ENCODE data around the gene BRD4. TPM values are rescaled to one million over a fixed set of nuclear protein-coding genes. Genes with fewer than 3 reads are reported as not detected.

BRD4 gene
- total RNA-seq, 2 experiments from 2014 or later = 33.6 to 143 TPM

GRCh38 chr19:15264933-15265206 is 67.5 kb downstream of the BRD4 start:
- H3K4me3 ChIP-seq (ENCODE audit: low read depth, low read length, poor library complexity, severe bottlenecking) = no peak overlapping the region
- intact Hi-C loops (cut with micrococcal nuclease; ENCODE audit: unreplicated experiment) = loop anchor here (1.0 to 5.0 kb wide), 4 partner anchors 60 to 291 kb away; no protein-coding TSS in a partner anchor
- POLR2A ChIA-PET = interaction anchor here (0.6 kb wide), 1 partner anchor 719 kb away, joined by 3 read pairs; no protein-coding TSS in a partner anchor
- H3K4me1 ChIP-seq (ENCODE audit: insufficient read depth, low read length, poor library complexity, severe bottlenecking) = no peaks in the 10 kb centered on the region
- H2AFZ ChIP-seq (ENCODE audit: low read length) = no peak overlapping the region
- DNase-seq (ENCODE audit: low spot score) = no peak
- peaks cover 34% of the 10 kb centered on the region; the same call in 1 of the 2 replicates for H3K79me2 ChIP-seq (ENCODE audit: insufficient read depth, low read depth, low read length)
- no peak overlapping the region for H3K27ac ChIP-seq (ENCODE audit: low read depth, low read length, poor library complexity, severe bottlenecking)
- no peak for TF ChIP-seq EZH2phosphoT487 (IDR thresholded peaks at IDR 0.05; ENCODE audit: borderline replicate concordance, low read depth, low read length)
- TF ChIP-seq CTCF (conservative IDR thresholded peaks at IDR 0.05; ENCODE audit: low read length) = no peak
- no peak overlapping the region for H3K4me2 ChIP-seq (ENCODE audit: low read length)
- H3K9me3 ChIP-seq (ENCODE audit: low read length) = no peaks in the 10 kb centered on the region
- peaks cover 100% of the 10 kb centered on the region for H3K36me3 ChIP-seq (ENCODE audit: insufficient read depth, low read length)
- no TSS peak for BruUV-seq (replicated peaks)
- no peaks in the 10 kb centered on the region for H3K9me2 ChIP-seq (ENCODE audit: insufficient read depth, low read length)
- 0 out of 2 replicates have a peak, but pooled peaks cover 5% of the 10 kb centered on the region for H4K20me1 ChIP-seq (ENCODE audit: insufficient read depth, low read length)
- CTCF ChIA-PET (ENCODE audit: unreplicated experiment) = no interaction called here

GRCh38 chr19:15264061-15264932 is 68.0 kb downstream of the BRD4 start:
- Histone ChIP-seq H2AFZ (ENCODE audit: low read length) (no peak overlapping the region), H3K27ac (ENCODE audit: low read depth, low read length, poor library complexity, severe bottlenecking) (no peak overlapping the region), H3K4me3 (ENCODE audit: low read depth, low read length, poor library complexity, severe bottlenecking) (no peak overlapping the region), H3K36me3 (ENCODE audit: insufficient read depth, low read length) (peaks cover 100% of the 10 kb centered on the region), H3K9me2 (ENCODE audit: insufficient read depth, low read length) (no peaks in the 10 kb centered on the region), H4K20me1 (ENCODE audit: insufficient read depth, low read length) (0 out of 2 replicates have a peak, but pooled peaks cover 5% of the 10 kb centered on the region), H3K9me3 (ENCODE audit: low read length) (no peaks in the 10 kb centered on the region), H3K4me1 (ENCODE audit: insufficient read depth, low read length, poor library complexity, severe bottlenecking) (no peaks in the 10 kb centered on the region), H3K4me2 (ENCODE audit: low read length) (no peak overlapping the region), H3K79me2 (ENCODE audit: insufficient read depth, low read depth, low read length) (peaks cover 29% of the 10 kb centered on the region; the same call in 1 of the 2 replicates)
- TF ChIP-seq EZH2phosphoT487 (IDR thresholded peaks at IDR 0.05; ENCODE audit: borderline replicate concordance, low read depth, low read length) = no peak
- peak; percentile 93 for TF ChIP-seq CTCF (conservative IDR thresholded peaks at IDR 0.05; ENCODE audit: low read length)
- intact Hi-C loops (cut with micrococcal nuclease; ENCODE audit: unreplicated experiment) = loop anchor here (1.0 to 5.0 kb wide), 4 partner anchors 61 to 292 kb away; no protein-coding TSS in a partner anchor
- CTCF ChIA-PET (ENCODE audit: unreplicated experiment) = no interaction called here
- peak; percentile 76 for DNase-seq (ENCODE audit: low spot score)
- no TSS peak for BruUV-seq (replicated peaks)
- POLR2A ChIA-PET = interaction anchor here (0.6 kb wide), 1 partner anchor 718 kb away, joined by 3 read pairs; no protein-coding TSS in a partner anchor

All from OCI-LY7 (cell line).